ENCODE results near the gene ZMIZ1.

The ZMIZ1 gene

GRCh38 chr10:79079490-79080355, 11.0 kb downstream of the ZMIZ1 start:
- in situ Hi-C loops (cut with HindIII; ENCODE audit: low sequenced_read_pairs), result loop anchor here (5.0 to 10.0 kb wide), 2 partner anchors 93 to 325 kb away; no protein-coding TSS in a partner anchor

DNA sequence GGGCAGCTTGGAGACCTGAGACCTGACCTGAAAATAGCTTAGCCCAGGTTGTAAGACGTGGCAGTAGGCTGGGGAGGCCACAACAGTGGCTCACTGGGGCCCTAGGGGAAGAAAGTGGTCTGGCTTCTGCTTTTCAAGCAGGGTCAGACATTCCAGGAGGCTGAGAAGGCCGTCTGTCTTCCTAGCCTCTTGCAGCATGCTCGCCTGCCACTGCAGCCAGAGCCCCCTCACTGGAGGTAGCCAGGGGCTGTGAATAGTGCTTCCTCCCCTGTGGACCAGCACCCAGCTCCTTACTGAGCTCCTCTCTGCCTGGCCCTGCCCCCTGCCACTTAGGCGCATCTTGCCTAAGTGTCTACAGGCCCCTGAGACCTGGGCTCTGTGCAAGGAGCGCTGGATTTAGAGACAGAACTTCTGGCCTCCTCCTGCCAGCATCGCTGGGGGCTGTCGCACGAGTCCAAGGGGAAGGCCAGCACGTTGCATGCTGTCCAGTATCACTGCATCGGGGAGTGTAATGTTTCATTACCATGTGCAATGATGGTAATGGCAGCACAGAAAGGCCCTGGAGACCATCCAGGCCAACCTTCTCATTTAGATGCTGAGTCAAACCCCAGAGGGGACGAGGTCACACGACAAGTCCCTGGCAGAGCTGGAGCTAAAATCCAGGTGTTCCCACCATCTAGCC, 12.7 kb downstream of the ZMIZ1 start:
- in situ Hi-C loops (cut with HindIII; ENCODE audit: low sequenced_read_pairs), result no loop called here

GRCh38 chr10:79082035-79082373, 13.2 kb downstream of the ZMIZ1 start:
- in situ Hi-C loops (cut with HindIII; ENCODE audit: low sequenced_read_pairs), result no loop called here

- in situ Hi-C loops (cut with HindIII; ENCODE audit: low sequenced_read_pairs), result no loop called here
Observed at GRCh38 chr10:79082631-79083596, 14.1 kb downstream of the ZMIZ1 start.

- in situ Hi-C loops (cut with HindIII; ENCODE audit: low sequenced_read_pairs), result no loop called here
Observed at GRCh38 chr10:79084012-79084971, 15.5 kb downstream of the ZMIZ1 start.

DNA sequence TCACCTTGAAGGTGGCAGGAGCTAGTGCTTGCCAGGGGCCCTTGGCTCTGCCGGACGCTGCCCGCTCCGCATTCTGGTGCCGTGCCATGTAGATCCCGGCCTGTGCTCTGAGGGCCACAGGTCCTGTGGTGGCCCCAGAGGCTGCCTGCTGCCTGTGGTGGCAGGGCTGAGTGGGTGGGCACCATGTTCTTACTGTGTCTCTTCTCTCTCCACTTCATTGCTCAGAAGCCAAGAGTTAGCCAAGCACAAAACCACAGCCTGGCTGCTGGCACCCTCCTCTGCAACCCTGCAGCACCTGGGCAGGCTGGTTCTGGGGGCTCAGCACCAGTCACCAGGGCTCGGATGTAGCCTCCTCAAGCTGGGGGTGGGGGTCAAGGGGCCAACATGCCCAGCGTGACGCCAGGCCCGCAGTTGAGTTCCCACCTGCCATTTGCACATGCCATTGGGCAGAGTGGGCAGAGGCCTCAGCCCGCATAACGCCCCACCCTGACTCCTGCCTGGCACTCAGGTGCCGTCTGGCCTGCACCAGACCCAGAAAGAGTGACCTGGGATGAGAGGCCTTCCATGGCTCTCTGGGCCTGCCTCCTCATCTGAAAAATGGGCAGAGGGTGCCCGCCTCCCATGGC, 16.3 kb downstream of the ZMIZ1 start:
- in situ Hi-C loops (cut with HindIII; ENCODE audit: low sequenced_read_pairs), result no loop called here

DNA sequence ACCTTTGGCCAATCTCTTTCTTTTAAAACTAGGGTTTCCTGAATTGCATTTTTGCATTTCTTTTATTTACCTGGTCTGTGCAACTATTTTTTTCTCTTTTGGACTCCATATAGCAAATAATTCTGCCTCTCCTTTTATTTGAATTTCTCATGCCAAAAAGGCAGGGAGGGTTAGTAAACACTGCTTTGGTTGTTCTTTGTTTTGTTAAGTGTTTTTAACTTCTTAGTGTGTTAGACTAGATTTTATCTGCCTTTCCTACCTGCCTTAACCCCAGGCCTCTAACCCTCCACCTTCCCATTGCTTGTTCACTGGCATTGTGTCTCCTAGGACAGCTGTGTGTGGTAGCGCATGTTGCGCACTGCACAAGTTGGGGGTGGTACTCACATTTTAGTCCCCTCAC, 18.1 kb downstream of the ZMIZ1 start:
- in situ Hi-C loops (cut with HindIII; ENCODE audit: low sequenced_read_pairs), result no loop called here

DNA sequence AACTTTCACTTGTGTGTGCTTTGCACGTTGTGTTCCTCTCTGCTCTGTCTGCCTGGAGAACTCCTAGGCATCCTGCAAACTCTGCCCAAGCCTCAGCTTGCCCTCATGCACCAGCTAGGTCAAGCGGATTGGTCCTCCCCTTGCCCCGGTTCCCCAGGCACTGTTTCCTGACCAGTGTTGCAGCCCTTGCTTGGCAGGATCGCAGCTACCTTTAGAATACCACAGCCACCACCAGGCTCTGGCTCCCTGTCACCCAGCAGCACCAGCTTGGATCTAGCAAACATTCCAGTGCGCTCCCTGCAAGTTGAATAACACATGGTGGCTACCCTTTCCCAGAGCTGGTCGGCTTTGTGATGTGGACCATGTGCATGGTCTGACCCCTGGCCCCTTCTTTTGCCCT, 19.0 kb downstream of the ZMIZ1 start:
- in situ Hi-C loops (cut with HindIII; ENCODE audit: low sequenced_read_pairs), result no loop called here

DNA sequence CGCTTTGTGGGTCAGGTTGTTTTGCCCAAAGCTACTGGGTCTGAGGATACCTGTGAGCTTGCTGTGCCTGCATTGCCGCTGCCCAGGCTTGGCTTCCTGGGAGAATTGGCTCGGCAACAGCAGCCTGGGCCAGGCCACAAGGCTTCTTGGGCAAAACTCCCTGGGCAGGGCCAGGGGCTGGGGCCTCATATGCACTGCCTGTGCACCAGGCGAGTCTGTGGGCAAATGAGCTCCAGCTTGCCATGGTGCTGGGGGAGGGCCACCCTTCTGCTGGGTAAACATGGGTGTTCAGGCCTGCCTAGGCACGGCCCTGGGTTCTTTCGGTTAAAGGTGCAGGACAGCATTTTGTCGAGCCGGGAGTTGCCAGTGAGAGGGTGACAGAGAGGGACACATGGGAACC, 19.4 kb downstream of the ZMIZ1 start:
- in situ Hi-C loops (cut with HindIII; ENCODE audit: low sequenced_read_pairs), result no loop called here

- in situ Hi-C loops (cut with HindIII; ENCODE audit: low sequenced_read_pairs), result no loop called here
Observed at GRCh38 chr10:79088613-79089355, 20.0 kb downstream of the ZMIZ1 start.

DNA sequence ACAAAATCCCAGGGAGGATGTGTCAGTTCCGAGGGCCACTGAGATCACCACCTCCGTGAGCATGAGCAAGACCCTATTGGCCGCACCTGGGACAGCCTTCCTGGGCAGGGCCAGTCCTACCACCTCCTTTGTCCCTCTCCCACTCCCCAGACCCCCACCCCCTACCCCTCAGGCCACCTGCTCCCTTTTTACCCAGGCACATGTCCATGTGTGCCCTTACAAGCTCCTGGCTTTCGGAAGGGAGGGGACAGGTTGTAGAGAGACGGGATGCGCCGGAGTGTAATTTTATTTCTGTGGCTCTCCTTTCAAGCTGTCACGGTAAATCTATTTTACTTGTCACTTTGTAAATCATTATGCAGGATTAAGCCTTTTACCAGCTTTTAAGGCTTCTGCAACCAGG, 20.9 kb downstream of the ZMIZ1 start:
- in situ Hi-C loops (cut with HindIII; ENCODE audit: low sequenced_read_pairs), result no loop called here

DNA sequence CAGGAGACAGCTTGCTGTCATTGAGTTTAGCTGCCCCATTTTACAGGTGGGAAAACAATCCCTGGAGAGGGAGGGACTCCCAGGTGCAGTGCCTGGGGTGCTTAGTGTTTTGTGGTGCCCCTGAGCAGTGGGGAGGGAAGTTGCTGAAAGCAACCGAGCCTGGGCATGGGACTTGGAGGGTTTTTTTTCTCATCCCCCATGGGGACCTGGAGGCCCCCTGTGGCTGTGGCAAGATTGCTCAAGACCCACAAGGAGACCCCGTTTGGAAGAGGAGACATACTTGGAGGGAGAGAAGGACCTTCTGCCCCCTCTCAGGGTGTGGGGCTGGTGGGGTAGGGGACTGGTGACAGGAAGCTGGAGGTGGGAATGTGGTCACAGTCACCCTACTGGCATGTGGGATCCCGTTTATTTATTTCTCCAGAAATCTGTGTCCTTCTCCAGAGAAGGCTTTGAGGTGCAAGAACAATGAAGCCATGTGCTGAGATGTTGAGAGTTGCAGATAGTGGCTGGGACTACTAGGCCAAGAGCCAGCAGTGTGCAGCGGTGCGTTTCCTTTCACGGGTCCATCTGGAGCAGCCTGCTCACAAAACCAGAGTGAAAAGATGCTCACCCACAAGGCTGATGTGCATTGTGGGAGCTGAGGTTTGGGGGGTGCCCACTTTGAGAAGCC, 21.5 kb downstream of the ZMIZ1 start:
- in situ Hi-C loops (cut with HindIII; ENCODE audit: low sequenced_read_pairs), result no loop called here

DNA sequence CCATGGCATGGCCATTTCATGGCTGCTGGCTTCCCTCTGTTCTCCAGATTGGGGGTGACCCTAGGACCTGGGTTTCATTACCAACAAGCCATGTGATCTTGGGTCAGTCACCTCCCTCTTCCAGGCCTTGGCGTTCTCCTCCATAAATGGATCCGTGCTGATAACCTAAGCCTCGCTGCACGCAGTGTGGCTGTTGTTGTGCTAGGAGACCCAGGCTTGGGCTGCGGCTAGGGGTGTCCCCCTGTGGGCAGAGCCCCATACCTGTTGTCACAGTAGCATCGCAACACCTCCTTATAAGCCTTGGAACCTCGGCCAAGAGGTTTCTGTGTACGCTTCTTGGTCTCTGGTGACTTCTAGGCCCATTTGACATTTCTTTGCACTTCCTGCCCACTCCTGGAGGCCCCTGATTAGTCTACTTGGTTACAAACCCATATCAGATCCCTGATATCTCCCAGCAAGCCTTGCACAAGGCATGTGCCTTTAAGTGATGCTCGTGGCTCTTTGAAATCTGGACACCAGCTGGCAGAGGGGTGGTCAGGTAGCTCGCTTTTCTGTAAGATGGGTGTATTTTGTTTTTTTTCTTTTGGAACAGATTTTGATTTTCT, 23.6 kb downstream of the ZMIZ1 start:
- in situ Hi-C loops (cut with HindIII; ENCODE audit: low sequenced_read_pairs), result no loop called here

GRCh38 chr10:79093658-79094411, 25.1 kb downstream of the ZMIZ1 start:
- in situ Hi-C loops (cut with HindIII; ENCODE audit: low sequenced_read_pairs), result no loop called here

DNA sequence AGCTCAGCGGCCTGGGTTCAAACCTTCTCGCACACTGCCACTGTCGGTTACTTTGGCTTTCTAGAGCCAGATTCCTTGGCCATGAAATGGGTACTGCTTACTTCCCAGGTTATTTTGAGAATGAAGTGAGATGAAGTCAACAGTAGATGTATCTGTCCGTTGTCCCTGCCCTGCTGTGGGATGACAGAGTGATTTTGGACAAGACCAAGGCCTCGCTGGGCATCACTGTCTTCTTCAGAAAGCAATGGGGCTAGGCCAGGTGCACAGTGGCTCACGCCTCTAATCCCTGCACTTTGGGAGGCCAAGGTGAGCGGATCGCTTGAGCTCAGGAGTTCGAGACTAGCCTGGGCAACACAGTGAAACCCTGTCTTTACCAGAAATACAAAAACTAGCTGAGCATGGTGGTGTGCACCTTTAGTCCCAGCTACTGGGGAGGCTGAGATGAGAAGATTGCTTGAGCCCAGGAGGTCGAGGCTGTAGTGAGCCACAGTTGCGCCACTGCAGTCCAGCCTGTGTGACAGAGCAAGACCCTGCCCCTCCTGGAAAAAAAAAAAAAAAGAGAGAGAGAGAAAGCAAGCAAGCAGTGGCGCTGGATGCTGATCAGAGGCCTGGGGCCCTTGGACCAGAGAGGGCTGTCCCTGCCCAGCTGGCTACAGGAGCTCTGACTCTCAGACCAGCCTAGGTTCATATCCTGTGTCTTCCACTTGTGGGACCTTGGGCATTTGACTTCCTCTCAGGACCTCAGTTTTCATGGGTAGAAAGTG, 25.8 kb downstream of the ZMIZ1 start:
- in situ Hi-C loops (cut with HindIII; ENCODE audit: low sequenced_read_pairs), result no loop called here

- in situ Hi-C loops (cut with HindIII; ENCODE audit: low sequenced_read_pairs), result no loop called here
Observed at GRCh38 chr10:79095316-79095715, 26.6 kb downstream of the ZMIZ1 start.

DNA sequence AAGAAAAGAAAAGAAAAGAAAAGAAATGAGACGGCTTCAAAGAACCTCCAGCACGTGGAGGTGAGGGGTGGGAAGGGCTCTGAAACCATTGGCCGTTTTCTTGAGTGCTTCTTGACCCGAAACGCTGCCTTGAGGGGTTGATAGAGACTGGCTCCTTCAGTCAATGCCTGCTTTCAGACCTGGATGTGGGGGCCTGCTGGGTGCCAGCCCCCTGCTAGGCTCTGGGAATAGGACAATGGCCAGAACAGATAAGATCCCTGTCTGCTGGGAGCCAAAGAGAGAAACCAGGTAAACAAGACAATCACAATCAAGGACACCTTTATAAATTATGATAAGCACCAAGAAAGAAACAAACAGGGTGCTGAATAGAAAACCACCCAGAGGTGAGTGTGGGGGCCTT, 27.7 kb downstream of the ZMIZ1 start:
- in situ Hi-C loops (cut with HindIII; ENCODE audit: low sequenced_read_pairs), result no loop called here

Measured in endothelial cell of hepatic sinusoid (primary cell).